Activated B cell treated with CpG ODN at 0.5 μM for 24 hours (primary cell): ENCODE measurements around the gene TMEM89. TPM values are rescaled to one million over a fixed set of nuclear protein-coding genes. Genes with fewer than 3 reads are reported as not detected.
A peak's percentile ranks its signal among the peaks of the same experiment; 100 is the strongest.

Experiments
- ATAC-seq: fragments of 200-7000 bp; cut with Tn5 transposase; one replicate; pipeline ENCODE4 v1.10.0; 2021; ENCODE audit warnings: low read depth, mild to moderate bottlenecking, moderate library complexity
- CTCF ChIA-PET: fragments of 350-600 bp; sonication (Branson Sonifier 250); formaldehyde crosslinking; loops from one replicate; lab custom pipeline; 2021; ENCODE audit warnings: antibody characterized with exemption; lab: Charles Lee
- POLR2A ChIA-PET: fragments of 350-600 bp; sonication (Branson Sonifier 250); formaldehyde crosslinking; loops from one replicate; lab custom pipeline; 2021; ENCODE audit warnings: antibody characterized with exemption; lab: Charles Lee
- DNase-seq: peaks from one replicate; pipeline ENCODE4 v3.0.0; 2022
- H3K27ac Mint-ChIP-seq: one replicate; pipeline ENCODE4 v1.8.0; 2020; ENCODE audit warnings: mixed read lengths
- H3K27me3 Mint-ChIP-seq: one replicate; pipeline ENCODE4 v1.8.0; 2021; ENCODE audit warnings: mixed read lengths
- H3K36me3 Mint-ChIP-seq: one replicate; pipeline ENCODE4 v1.8.0; 2021; ENCODE audit warnings: low read depth, mixed read lengths
- H3K4me1 Mint-ChIP-seq: one replicate; pipeline ENCODE4 v1.8.0; 2021; ENCODE audit warnings: mixed read lengths
- H3K4me3 Mint-ChIP-seq: one replicate; pipeline ENCODE4 v1.8.0; 2020; ENCODE audit warnings: mild to moderate bottlenecking, mixed read lengths
- H3K9me3 Mint-ChIP-seq: one replicate; pipeline ENCODE4 v1.8.0; 2020; ENCODE audit warnings: mixed read lengths
- intact Hi-C: fragments of 100-400 bp; cut with micrococcal nuclease; formaldehyde crosslinking; loops from one replicate; pipeline ENCODE4 v1.15.1; 2024
- total RNA-seq: library from RNA; stranded (reverse); gene quantifications from 2 replicates; pipeline ENCODE4 v1.2.3, GENCODE V29; 2022
- TF ChIP-seq, protein P1 (sequence below): fragments of 200-600 bp; IDR thresholded peaks from one replicate; pipeline ENCODE4 v1.8.0; 2022; ENCODE audit warnings: antibody characterized with exemption, mild to moderate bottlenecking

Gene TMEM89
- total RNA-seq, 1 donor from 2014 or later = not detected

DNA sequence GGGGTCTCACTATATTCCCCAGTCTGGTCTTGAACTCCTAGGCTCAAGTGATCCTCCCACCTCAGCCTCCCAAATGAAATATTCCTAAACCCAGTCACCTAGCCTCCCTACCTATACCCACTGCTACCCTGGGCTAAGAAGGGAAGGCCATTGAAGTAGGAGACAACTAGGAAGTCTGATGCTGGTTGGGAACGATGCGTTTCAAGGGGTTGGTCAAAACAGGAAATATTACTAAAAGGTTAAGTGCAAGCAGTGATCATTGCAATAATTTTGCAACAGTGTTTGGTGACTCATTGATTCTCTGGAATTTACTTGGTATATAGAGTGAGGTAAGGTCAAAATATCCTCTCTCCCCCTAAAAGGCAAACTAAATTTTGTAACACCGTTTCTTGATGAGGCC lies 7.5 kb downstream of the TMEM89 start:
- peaks cover 6% of the 10 kb centered on the region for H3K9me3 Mint-ChIP-seq
- H3K27me3 Mint-ChIP-seq = no peaks in the 10 kb centered on the region
- peaks cover 3% of the 10 kb centered on the region for H3K36me3 Mint-ChIP-seq
- intact Hi-C loops = no loop called here
- H3K4me3 Mint-ChIP-seq = no peak overlapping the region
- TF ChIP-seq, protein P1, sequence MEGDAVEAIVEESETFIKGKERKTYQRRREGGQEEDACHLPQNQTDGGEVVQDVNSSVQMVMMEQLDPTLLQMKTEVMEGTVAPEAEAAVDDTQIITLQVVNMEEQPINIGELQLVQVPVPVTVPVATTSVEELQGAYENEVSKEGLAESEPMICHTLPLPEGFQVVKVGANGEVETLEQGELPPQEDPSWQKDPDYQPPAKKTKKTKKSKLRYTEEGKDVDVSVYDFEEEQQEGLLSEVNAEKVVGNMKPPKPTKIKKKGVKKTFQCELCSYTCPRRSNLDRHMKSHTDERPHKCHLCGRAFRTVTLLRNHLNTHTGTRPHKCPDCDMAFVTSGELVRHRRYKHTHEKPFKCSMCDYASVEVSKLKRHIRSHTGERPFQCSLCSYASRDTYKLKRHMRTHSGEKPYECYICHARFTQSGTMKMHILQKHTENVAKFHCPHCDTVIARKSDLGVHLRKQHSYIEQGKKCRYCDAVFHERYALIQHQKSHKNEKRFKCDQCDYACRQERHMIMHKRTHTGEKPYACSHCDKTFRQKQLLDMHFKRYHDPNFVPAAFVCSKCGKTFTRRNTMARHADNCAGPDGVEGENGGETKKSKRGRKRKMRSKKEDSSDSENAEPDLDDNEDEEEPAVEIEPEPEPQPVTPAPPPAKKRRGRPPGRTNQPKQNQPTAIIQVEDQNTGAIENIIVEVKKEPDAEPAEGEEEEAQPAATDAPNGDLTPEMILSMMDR = no peak
- H3K27ac Mint-ChIP-seq = no peak overlapping the region
- ChIA-PET CTCF (no interaction called here), POLR2A (no interaction called here)
- peaks cover 5% of the 10 kb centered on the region for H3K4me1 Mint-ChIP-seq
- ATAC-seq (no peak), DNase-seq (no peak)

DNA sequence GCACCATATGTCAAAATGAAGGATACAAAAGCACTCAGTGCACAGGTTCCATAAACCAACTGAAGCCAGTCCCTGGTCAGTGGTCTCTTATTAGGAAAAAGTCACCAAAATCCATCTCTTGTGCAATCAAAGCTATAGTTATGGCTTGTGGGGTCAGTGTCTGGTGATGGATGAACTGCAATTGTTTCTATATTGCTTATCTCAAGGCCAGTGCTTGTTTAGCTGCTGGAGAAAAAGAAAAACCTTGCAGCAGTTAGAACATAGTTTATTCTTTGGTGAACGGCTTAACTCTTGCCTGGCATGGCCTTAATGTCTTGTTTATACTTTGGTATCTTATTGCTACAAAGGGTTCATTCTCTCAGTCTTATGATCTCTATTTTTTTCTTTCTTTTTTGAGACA lies 9.3 kb downstream of the TMEM89 start:
- ChIA-PET POLR2A (no interaction called here), CTCF (interaction anchor here (1.5 kb wide), 1 partner anchor 211 kb away, joined by 4 read pairs; no protein-coding TSS in a partner anchor)
- H3K27me3 Mint-ChIP-seq = no peaks in the 10 kb centered on the region
- peaks cover 11% of the 10 kb centered on the region for H3K36me3 Mint-ChIP-seq
- H3K27ac Mint-ChIP-seq = no peak overlapping the region
- no peak for ATAC-seq
- H3K9me3 Mint-ChIP-seq = peaks cover 2% of the 10 kb centered on the region
- TF ChIP-seq, protein P1 = no peak
- intact Hi-C loops = no loop called here
- no peak overlapping the region for H3K4me3 Mint-ChIP-seq
- no peak for DNase-seq
- H3K4me1 Mint-ChIP-seq = peaks cover 18% of the 10 kb centered on the region

DNA sequence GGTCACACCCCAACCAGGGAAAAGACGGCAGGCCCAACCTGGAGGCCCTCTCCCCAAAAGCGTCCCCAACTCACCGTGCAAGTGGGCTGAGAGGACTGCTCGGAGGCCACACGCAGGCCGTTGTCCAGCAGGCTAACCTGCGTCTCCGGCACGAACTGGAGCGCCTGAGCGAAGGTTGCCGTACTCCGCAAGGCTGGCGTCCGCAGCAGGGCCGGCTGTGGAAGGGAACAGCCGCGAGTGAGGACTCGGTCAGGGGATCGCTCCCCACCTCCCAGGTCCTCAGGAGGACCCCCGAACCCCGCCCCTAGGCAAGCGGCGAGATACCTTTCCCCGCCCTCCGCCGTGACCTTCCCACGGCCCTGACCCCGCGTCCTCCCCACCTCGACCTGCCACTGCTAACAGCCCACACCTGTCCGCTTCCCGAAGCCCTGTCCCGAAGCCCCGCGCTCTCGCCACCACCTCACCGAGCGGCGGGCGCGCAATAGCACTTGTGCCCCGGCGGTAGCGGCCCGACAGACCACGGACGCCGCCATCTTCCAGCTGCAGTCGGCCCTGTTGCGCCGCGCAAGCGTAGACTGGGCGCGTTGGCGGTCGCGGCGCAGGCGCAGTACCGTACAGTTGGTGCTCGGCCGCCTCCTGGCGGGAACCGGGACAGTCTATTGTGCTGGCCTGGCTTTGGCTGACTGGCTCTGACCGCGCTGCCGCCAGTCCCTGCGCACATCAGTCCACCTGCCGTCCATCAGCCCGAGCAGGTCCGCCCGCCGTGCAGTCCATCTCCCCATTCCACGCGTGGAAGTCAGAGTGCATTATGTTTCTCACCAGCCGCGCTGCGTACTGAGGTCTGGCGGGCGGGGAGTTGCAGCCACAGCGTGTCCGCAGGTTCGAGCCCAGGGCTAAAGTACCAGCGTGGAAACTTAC lies 12.2 kb downstream of the TMEM89 start, which contains the start of gene UQCRC1:
TSS of gene UQCRC1 (minus strand) at position 559 of the 918 bp plus-strand sequence. CDS start at position 533, 26 bp downstream.
- intact Hi-C loops = loop anchor here (1.0 to 2.0 kb wide), 6 partner anchors 26 to 337 kb away; partner anchors contain the start of genes NCKIPSD and SLC26A6
- ATAC-seq (peak; percentile 99), DNase-seq (peak; percentile 89)
- Mint-ChIP-seq H3K4me3 (peak within 1 kb of the TSS; percentile 98), H3K36me3 (peaks cover 32% of the 10 kb centered on the region), H3K27ac (peak within 1 kb of the TSS; percentile 93), H3K9me3 (no peaks in the 10 kb centered on the region), H3K4me1 (peaks cover 18% of the 10 kb centered on the region), H3K27me3 (no peaks in the 10 kb centered on the region)
- ChIA-PET CTCF (interaction anchor here (0.6 to 1.5 kb wide), 2 partner anchors 60 to 209 kb away, joined by 3 to 4 read pairs; no protein-coding TSS in a partner anchor), POLR2A (interaction anchor here (1.0 to 2.2 kb wide), 5 partner anchors 26 to 136 kb away, joined by 3 to 12 read pairs (median 3); partner anchors contain the start of genes IP6K2, PFKFB4 and SLC26A6)
- TF ChIP-seq, protein P1 = no peak

DNA sequence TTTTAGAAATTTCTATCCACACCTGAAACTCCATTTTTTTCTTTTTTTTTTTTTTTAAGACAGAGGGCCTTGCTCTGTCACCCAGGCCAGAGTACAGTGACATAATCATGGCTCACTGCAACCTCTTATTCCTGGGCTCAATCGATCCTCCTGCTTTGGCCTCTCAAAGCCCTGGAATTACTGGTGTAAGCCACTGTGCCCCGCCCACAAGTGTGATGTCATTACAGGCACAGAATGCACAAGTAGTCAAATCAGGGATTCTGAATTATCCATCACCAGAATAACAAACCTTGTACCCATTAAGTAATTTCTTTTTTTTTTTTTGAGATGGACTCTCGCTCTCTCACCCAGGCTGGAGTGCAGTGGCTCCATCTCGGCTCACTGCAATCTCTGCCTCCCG lies 14.1 kb downstream of the TMEM89 start:
- no peak overlapping the region for H3K4me3 Mint-ChIP-seq
- no peak overlapping the region for H3K27ac Mint-ChIP-seq
- H3K36me3 Mint-ChIP-seq = peaks cover 49% of the 10 kb centered on the region
- ATAC-seq (no peak), DNase-seq (no peak)
- ChIA-PET POLR2A (no interaction called here), CTCF (no interaction called here)
- TF ChIP-seq, protein P1 = no peak
- H3K9me3 Mint-ChIP-seq = no peaks in the 10 kb centered on the region
- H3K27me3 Mint-ChIP-seq = no peaks in the 10 kb centered on the region
- H3K4me1 Mint-ChIP-seq = peaks cover 18% of the 10 kb centered on the region
- intact Hi-C loops = no loop called here

DNA sequence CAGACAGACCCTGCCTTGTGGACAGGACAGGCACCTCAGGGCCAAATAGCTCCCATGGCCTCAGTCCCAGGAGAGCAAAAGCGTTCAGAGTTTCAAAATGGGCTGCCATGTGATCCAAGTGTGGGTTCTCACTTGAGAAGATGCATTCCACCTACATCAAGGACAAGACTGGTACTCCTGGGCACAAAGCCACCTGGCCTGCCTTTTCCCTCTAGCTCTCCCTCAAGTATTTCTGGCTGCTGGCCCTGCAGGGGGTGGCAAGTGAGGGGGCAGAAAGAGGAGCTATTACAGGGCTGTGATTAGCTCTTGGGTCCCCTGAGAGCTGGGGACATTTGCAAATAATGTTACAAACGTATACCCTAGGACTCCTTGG lies 20.0 kb downstream of the TMEM89 start:
- ChIA-PET POLR2A (interaction anchor here (0.7 kb wide), 1 partner anchor 8 kb away, joined by 3 read pairs; no protein-coding TSS in a partner anchor), CTCF (no interaction called here)
- TF ChIP-seq, protein P1 = no peak
- no peaks in the 10 kb centered on the region for H3K4me1 Mint-ChIP-seq
- H3K36me3 Mint-ChIP-seq = peaks cover 88% of the 10 kb centered on the region
- H3K27ac Mint-ChIP-seq = no peak overlapping the region
- H3K4me3 Mint-ChIP-seq = no peak overlapping the region
- no peak for ATAC-seq
- DNase-seq = no peak
- H3K9me3 Mint-ChIP-seq = no peaks in the 10 kb centered on the region
- intact Hi-C loops = no loop called here
- H3K27me3 Mint-ChIP-seq = no peaks in the 10 kb centered on the region
